ENCODE measurements around the gene EPHA10.
A peak's percentile ranks its signal among the peaks of the same experiment; 100 is the strongest.

Gene EPHA10

DNA sequence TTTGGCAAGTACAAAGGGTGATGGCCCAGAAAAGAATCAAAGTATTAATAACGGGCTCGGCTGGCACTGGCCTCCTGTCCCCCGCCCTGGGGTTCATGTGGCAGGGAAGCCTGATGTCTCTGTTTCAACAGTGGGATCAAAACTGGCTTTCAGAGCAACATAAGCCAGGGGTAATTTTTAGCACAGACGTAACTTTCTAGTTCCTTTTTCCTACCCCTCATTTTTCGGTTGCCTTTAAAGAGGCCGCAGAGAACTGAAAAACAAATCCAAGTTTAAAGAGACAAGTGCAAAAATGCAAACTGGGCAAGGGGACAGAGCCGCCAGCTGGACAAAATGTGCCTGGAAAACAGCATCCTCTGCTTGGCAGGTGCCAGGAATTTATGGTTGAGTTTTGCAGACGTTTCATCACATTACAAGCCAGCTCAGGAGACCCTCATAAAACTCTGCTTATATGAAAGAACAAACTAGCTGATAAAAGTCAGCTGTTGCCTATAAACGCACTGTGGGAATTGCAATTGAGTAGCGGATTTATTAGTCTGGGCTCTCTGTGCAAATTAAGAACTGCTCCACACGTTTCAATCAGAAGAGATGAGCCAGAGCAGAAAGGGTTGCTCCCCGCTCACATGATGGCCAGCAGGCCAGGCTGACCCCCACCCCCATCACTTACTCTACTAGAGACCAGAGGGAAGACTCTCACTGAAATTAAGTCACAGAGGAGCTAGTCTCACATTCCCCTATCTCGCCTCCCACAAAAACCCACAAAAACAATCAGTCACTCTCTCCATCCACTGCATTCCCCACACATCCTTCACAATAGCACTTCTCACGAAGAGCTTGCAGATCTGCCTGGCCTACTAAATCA lies 88.4 kb downstream of the EPHA10 start:
- no peak for DNase-seq (ENCODE audit: low read depth in 2 of 2)

DNA sequence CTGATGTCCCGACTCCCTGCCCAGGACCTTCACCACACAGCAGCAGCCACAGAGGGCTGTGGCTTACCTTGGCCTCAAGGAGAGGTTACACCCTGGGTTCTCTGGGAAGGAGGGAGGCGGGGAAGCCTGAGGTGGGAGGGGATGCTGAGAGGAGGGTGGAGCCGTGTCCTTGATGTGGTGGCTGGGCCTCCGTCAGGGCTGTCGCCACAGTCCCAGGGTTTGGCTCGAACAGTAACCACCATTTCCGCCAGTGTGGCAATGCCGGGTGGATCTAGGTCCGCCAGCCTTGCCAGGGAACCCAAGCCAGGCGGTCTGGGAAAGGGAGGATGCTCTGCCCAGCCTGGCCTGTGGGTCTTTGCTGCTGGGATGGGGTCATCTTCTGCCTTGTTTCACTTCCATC lies 91.0 kb downstream of the EPHA10 start:
- peak; percentile 31 to 47 for DNase-seq (ENCODE audit: low read depth in 2 of 2)

DNA sequence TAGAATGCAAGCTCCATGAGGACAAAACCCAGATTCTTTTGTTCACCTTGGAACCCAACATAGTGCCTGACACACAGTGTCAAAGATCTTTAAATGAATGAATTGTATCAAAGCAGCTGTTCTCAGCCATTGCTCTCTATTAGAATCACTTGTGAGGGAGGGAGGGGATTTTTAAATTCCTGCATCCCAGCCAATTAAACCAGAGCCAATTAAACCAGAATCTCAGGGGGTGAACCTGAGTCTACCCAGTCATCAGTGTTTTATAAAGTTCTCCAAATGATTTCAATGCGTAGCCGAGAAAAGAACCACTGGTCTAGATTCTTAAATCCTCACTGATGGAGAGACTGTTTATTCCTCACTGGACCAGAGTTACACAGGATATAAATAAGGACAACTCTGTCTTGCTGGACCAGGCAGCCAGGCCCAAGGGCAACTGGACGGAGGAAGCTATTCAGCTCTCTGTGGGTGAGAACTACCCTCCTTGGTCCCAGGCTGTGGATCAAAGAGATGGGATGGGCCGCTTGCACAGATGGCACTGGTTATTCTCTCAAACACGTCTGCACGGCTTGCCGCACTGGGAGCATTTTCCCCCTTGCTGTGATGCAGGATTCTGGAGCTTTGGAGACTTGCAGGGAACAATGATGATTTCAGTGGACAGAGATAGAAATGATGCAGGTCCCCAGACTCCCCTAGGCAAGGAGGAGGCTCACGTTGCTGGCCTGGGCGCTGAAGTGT lies 92.6 kb downstream of the EPHA10 start:
- no peak for DNase-seq (ENCODE audit: low read depth in 2 of 2)

DNA sequence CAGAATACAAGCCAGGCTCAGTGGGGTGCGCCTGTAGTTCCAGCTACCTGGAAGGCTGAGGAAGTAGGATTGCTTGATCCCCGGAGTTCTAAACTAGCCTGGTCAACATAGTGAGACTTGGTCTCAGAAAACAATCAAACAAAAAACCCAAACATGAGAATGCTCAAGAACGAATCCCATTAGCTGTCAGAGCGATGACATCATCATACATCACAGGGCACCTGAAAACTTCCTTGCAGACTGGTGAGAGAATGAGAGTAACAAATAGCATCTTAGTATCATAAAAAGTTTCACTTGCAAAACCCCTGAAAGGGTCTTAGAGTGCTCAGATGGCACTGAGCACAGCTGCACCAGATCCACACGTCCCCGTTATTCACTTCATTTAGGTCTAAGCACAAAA lies 93.7 kb downstream of the EPHA10 start:
- DNase-seq (ENCODE audit: low read depth in 2 of 2) = no peak

DNA sequence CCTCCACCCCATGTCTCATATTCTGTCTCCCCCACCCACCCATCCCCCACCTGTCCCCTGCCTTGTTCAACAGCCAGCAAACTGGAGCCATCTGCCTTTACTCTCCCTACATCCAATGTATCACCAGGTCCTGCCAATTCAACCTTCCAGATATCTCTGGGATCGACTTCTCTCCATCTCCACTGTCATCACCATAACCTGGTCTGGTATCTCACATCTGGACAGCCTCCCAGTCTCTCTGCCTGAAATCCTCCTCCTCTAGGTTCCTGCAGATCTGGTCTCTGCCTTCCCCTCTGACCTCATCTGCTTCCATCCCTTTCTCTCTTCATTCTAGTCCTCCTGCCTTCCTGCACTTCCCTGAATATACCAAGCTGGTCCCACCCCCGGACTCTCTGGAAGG lies 94.8 kb downstream of the EPHA10 start:
- no peak for DNase-seq (ENCODE audit: low read depth in 2 of 2)

DNA sequence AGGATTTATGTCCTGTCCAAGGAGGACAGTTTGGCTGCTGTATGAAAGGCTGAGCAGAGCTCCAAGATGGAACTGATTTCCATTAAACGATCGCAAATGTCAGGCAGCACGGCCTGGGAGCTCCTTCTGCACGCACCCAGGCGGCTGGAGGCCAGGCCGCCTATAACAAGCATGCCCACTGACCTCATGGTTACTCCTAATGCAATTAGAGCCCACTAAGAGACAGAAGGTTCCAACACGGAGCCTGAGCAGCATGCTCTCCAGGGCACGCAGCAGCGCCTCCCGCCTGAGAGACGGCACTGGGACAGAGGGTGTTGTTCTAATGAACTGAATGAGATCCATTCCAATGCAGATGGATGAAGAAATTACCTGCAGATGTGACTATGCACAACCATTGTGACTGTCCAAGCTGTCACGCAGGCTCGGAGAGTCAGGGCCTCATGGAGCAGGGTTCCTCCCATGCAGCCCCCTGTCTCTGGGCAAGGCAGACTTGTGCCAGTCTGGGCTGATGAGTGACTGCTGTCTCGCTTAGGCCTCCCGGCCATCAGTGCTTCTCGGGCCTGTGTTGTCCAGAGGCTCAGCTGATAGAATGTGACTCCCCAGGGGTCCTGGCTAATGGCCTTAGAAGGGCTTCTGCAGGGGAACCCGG lies 97.8 kb downstream of the EPHA10 start:
- DNase-seq (ENCODE audit: low read depth in 2 of 2) = no peak

DNA sequence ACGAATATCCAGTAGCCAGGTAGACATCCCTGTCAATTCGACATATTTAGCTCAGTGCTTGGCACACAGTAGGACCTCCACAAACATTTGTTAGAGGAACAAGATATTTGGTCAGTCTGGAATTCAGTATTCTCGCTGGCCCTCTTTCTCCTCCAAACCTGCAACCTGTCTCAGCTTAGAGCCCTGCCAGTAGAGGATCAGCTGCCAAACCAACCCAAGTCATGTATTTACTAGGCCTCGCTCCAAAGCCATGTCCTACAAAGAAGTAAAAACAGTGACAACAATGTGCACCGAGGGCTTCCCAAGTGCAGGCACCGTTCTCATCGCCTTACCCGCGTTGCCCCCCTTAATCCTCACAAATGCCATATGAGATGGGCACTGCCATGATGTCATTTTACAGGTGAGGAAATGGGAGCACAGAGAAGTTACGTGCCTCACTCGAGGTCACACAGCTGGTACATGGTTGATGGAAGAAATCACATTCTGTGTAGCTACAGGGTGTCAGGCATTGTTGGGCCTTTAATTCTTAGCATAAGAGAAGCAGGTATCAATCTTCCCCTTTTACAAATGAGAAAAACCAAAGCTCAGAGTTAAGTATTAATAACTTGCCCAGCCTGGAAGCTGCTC lies 98.6 kb downstream of the EPHA10 start:
- no peak for DNase-seq (ENCODE audit: low read depth in 2 of 2)

Measured in stimulated activated CD4-positive, alpha-beta T cell treated with anti-CD3 and anti-CD28 coated beads, Interleukin-15, amount 100 ng/mL, for 48 hours (primary cell).